HG02759 (cell line): ENCODE measurements around the gene C2orf81.
"Not testable (repeated sequence)": the region's sequence is repeated elsewhere in the genome, so short reads cannot be mapped to it uniquely, and the experiment has no call there.

ENCODE experiments used
- ATAC-seq: cut with Tn5 transposase; IDR thresholded peaks from one replicate; pipeline ENCODE4 v1.9.1; 2021; ENCODE audit warnings: mild to moderate bottlenecking, moderate library complexity; ENCODE audit not compliant: unreplicated experiment

Gene C2orf81

DNA sequence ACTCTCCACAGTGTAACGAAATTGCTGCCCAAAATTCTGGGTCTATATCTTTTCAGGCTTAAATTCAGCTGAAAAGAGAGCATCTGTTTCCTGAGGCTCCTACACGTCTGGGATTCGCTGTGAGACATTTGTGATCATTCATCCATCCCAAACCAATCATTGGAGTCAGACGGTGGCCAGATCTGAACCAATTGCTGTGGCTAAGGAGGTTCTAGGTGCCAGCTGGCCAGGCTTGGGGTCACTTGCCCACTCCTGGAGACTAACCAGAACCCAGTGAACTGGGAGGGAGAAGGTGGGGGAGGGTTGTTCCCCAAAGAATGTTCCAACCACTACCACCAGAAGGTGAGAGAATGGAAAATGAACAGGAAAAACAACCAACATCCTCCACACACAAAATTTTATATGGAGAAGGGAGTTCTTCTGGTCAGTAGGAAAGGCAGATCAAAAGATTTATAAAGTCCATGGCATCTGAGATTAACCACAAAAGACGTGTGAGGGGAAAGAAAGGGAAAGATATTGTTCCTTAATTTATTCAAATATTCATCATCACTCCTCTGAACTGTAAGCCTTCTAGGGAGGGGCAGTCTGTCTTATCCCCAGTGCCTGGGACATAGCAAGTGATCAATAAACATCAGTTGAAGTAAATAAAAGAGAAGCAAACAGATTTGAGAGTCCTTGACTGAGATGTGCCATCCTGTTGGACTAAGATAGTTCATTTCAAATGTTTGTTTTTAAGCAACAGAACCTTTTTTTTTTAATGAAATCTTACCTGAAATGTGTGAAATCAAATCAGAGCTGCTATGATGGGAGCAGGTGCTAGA, 23.3 kb upstream of the C2orf81 start:
- ATAC-seq, result no peak

DNA sequence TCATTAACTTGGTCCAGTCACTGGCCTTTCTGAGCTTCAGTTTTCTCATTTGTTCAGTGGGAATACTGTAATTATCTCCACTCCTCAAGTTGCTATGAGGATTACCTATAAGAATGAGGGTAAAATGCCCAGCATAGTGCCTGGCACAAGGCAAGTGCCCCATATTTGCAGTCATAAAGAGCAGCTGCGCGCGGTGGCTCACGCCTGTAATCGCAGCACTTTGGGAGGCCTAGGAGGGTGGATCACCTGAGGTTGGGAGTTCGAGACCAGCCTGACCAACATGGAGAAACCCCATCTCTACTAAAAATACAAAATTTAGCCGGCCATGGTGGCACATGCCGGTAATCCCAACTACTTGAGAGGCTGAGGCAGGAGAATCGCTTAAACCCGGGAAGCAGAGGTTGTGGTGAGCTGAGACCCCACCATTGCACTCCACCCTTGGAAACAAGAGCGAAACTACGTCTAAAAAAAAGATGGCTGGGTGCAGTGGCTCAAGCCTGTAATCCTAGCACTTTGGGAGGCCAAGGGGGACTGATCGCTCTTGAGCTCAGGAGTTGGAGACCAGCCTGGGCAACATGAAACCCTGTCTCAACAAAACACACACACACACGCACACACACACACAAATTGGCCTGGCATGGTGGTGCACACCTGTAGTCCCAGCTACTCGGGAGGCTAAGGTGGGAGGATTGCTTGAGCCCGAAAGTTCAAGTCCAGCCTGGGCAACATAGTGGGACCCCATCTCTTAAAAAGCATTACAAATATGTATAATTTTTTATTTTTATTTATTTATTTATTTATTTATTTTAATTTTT, 21.3 kb upstream of the C2orf81 start:
- ATAC-seq, result not testable (repeated sequence)

- no peak for ATAC-seq
These were observed 20.5 kb upstream of the C2orf81 start, which contains the start of gene RTKN for GRCh38 chr2:74441690-74442482. Gene RTKN, minus strand, starts transcription at chr2:74441937. Its CDS starts 121 bp downstream, at chr2:74441816.

DNA sequence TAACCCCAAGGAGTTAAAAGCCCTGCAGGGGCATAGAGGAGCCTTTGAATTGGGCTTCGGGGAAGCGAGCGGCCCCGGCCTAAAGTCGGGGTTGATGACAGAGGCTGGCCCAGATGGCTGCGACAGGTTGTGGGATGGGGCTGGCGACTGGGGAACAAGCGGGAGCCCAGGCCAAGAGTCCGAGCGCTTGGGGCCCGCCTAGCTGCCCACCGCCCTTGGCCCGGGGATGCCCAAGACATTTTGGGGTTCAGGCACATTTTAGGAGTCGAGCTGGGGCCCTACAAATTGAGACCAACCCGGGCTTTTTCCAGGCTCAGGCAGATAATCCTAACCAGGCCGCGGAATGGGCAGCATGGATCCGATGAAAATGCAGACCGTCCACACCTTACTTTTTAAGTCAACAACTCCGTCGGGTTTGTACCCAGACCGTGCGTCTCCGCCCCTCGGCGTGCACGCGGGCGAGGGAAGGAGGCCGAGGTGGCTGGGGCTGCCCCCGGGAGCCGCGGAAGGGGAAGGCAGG, 19.8 kb upstream of the C2orf81 start:
- ATAC-seq, result no peak

DNA sequence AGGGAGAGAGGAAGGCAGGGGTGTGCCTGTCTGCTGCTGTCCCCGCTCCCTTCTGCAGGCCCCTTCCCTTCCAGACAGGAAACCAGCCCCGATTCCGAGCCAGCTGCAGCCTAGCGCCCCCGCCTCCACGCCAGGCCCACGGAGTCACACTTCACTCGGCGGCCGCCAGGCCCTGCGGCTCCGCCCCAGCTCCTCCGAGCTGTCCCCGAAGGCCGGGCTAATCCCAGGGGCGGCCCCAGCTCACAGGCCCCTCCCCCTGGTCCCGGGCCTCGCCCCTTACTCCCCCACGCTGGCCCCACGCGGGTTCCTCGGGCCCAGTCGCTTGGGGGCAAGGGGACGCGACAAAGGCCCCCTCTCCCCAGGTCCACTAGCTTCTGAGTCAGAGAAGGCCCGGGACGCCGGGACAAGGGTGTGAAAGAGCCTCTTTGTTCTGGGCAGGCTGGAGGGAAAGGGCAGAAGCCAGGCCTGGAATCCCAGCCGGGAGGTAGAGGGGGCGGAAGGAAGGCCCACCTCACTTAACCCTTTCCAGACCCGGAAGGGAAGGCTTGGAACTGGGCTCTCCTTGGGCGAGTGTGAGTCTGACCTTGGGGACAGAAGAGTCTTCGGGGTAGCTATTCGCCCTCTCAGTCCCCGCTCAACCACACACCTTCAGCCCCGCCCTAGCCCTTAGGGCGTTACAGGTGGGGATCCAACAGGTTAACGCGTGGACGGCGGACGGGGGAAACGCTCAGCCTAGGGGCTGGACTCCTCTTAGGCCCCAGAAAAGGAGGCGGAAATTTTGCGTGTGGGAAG, 19.2 kb upstream of the C2orf81 start:
- peak; percentile 90 for ATAC-seq

DNA sequence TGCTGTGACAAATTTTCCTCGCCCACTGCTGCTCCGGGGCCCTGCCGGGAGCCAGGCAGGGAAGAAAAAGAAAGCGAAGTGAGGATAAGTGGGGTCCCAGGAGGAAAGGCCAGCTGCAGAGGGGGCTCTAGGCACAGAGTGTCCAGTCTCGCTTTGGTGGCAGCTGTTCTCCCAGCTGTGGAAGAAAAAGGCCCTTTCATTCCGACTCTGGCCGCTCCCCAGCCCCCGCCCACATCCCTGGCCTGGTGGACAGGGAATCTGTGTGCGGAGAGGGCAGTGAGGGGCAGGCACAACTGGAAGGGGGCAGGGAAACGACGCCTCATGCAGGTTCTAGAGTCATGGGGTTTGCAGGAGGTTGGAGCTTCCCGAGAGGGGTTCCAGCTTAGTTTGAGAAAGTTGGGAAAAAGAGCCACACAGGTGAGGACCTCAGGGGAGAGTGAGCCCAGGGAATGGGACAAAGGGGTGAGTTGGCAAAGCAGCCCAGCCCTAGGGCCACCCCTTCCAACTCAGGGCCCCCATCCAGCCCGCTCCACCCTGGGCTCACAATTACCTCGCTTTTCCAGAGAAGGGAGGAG, 18.5 kb upstream of the C2orf81 start:
- ATAC-seq, result no peak

GRCh38 chr2:74439373-74439772, 18.0 kb upstream of the C2orf81 start:
- ATAC-seq, result no peak

- no peak for ATAC-seq
These were observed 16.8 kb upstream of the C2orf81 start for GRCh38 chr2:74438248-74438647.

DNA sequence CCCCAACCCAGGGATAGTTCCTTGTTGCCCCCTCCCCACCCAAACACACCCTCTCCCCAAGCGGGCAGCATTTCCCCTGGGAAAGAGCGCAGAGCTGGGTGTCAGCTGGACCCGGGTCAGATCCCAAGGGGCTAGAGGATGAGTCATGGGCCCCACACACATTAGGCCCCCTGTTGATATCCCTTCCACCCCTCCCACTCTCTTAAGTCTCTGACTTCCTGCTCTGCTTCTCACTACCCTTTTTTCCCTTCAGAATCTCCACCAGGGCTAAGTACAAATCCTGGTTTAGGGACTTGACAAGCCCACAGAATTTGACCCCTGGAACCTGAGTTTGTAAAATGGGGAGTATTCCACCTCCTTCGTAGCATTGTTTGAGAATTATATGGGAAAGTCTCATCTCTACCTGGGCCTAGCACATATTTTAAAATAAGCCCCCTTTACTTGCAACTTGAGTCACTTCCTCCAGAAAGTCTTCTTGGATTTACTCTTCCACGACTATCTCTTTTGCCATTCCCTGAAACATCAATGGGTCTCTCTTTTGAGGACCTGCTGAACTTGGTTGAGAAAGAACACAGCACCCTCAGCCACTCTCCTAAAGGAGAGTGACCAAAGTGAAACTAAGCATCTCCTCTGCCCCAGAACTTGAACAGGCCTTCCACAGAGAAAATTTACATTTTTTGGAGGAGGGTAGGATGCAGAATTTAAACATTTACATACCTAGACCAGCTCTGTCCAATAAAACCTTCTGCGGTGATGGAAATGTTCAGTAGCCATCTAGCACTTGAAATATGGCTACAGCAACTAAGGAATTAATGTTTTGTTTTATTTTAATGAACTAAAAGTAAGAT, 15.7 kb upstream of the C2orf81 start:
- no peak for ATAC-seq

- no peak for ATAC-seq
These were observed 14.8 kb upstream of the C2orf81 start for GRCh38 chr2:74436111-74436805.

GRCh38 chr2:74430502-74430901, 9.1 kb upstream of the C2orf81 start:
- no peak for ATAC-seq

DNA sequence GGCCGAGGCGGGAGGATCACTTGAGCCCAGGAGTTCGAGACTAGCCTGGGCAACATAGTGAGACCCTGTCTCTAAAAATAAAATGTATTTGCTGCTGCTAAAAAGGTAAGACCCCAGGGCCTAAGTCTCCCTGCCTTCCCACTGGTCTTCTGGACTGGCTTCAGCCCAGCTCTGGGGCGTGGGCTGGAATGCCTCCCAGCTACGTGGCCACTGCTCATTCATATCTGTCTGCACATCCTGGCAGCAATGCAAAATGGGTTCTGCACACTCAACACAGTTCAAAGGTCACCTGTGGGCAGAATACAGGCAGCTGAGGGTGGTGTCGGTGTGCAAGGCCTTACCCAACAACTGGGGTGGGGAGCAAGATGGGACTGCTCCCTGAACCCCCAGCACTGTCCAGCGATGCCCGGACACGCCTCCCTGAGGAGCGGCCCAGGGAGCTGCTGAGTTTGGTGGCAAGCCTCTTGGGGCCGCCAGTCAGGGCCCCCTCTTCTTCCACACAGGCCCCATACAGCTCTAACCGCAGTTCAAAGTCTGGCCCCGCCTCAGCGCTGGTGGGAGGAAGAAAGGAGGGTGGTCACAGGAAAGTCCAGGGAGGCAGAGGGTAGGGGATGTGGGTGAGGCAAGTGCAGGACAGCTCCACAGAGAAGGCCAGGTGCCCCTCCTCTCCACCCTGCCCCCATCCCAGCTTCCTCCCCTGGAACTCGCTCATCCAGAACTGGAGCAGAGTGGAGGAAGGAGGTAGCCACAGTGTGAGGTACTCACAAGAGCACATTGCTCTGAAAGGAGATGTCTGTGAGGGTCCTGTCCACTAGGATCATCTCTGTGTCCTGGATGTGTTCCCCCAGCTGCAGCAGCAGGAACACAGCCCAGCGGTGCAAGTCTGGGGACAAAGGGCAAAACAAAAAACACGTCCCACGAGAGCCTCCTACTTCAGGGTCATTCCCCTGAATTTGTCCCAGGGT, 8.3 kb upstream of the C2orf81 start:
- no peak for ATAC-seq

DNA sequence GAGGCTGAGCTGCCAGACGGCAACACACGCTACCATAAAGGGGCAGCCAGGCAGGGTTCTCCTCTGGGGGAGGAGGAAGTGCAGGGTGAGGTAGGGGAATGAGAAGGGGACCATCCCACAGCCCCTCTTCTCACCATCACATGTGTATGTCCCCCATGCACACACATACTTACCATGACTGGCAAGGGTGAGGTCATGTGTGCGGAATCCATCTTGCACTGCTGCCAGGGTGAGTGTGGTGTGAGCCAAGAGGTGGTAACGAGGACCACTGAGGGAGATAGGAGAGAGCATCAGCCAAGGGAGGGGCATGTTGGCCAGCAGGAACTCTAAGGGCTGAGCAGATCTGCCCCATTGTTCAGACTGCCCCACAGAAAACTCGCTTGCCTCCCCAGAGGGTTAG, 7.3 kb upstream of the C2orf81 start:
- ATAC-seq, result no peak

- no peak for ATAC-seq
These were observed 6.1 kb upstream of the C2orf81 start for GRCh38 chr2:74427551-74427950.

DNA sequence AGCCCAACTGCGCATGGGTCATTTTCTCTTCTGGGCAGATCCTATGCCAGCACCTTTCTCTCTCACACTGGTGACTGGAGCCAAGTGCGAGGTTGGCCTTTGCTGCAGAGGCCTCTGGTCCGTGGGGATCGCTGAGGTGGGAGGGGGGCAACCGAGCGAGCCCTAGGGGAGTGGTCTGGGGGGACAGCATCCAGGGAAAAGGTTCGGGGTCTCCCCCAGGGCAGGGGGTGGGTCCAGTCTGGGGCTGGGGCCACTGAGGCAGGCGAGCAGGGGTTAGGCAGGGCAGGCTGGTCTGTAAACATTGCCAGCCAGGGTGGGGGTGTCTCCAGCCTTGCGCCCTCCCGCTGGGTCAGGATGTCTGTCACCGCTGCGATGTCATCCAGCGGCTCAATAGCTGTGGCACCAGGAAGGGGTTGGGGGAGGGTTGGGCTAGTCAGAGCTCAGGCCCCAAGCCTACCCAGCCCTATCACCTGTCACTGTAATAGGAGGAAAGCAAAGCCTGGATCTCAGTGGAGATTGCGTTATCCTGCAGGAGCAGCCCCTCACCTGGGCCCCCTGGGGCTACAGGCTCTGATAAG, 4.9 kb upstream of the C2orf81 start:
- no peak for ATAC-seq

DNA sequence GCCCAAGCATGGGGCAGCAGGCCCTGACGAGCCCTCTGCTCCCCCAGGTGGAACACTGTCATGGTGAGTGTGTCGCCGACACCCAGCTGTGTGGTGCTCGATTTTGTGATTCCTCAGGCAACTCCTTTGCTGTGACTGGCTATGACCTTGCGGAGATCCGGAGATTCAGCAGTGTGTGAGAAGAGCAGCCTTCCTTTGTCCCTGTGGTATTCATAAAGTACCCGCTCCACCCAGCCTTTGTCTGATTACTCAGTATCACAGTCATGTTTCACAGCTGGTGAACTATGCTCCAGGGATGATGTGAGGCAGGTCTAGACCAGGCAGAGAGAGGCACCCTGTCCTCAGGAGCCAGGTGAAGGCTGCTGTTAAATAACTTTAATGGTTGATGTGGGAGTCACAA, 4.1 kb upstream of the C2orf81 start:
- no peak for ATAC-seq

DNA sequence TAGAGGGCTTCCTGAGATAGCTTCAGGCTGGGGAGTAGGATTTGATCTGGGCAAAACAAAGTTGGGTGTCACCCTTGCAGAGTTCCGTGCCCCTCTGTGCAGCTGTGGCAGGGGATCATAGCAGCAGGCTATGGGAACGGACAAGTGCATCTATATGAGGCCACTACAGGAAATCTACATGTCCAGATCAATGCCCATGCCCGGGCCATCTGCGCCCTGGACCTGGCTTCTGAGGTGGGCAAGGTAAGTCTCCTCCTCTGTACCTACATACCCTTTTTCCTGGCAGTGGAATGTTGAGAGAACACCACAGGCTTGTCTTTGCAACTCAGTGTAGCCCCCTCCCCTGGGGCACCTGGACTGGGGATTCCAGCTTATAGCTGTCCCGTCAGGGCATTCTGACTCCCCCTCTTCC, 3.6 kb upstream of the C2orf81 start:
- ATAC-seq, result no peak
